Activated CD8-positive, alpha-beta T cell treated with anti-CD3 and anti-CD28 coated beads for 36 hours (primary cell): ENCODE data around the gene ZNF598. TPM values are rescaled to one million over a fixed set of nuclear protein-coding genes. Genes with fewer than 3 reads are reported as not detected.
"Not testable (repeated sequence)": the region's sequence is repeated elsewhere in the genome, so short reads cannot be mapped to it uniquely, and the experiment has no call there.

ENCODE experiments used
- ATAC-seq: fragments of 200-7000 bp; cut with Tn5 transposase; one replicate; pipeline ENCODE4 v1.10.0; 2021; ENCODE audit warnings: mild to moderate bottlenecking, moderate library complexity
- CTCF ChIA-PET: fragments of 350-600 bp; sonication (Branson Sonifier 250); formaldehyde crosslinking; loops from one replicate; lab custom pipeline; 2021; ENCODE audit warnings: antibody characterized with exemption; lab: Charles Lee
- POLR2A ChIA-PET: fragments of 350-600 bp; sonication (Branson Sonifier 250); formaldehyde crosslinking; loops from one replicate; lab custom pipeline; 2021; ENCODE audit warnings: antibody characterized with exemption; lab: Charles Lee
- DNase-seq: peaks from one replicate; pipeline ENCODE4 v3.0.0-alpha.2; 2020
- H3K27ac Mint-ChIP-seq: one replicate; pipeline ENCODE4 v1.8.0; 2021; ENCODE audit warnings: mild to moderate bottlenecking, mixed read lengths
- H3K27me3 Mint-ChIP-seq: one replicate; pipeline ENCODE4 v1.8.0; 2021; ENCODE audit warnings: mixed read lengths
- H3K36me3 Mint-ChIP-seq: one replicate; pipeline ENCODE4 v1.8.0; 2021; ENCODE audit warnings: low read depth, mixed read lengths
- H3K4me1 Mint-ChIP-seq: one replicate; pipeline ENCODE4 v1.8.0; 2021; ENCODE audit warnings: low read depth, mixed read lengths
- H3K4me3 Mint-ChIP-seq: one replicate; pipeline ENCODE4 v1.8.0; 2021; ENCODE audit warnings: mild to moderate bottlenecking, moderate library complexity, mixed read lengths
- H3K9me3 Mint-ChIP-seq: one replicate; pipeline ENCODE4 v1.8.0; 2021; ENCODE audit warnings: mixed read lengths
- CTCF ChIP-seq: fragments of 200-600 bp; IDR thresholded peaks from one replicate; pipeline ENCODE4 v1.8.0; 2022; ENCODE audit warnings: antibody characterized with exemption, mild to moderate bottlenecking
- intact Hi-C: fragments of 100-400 bp; cut with micrococcal nuclease; formaldehyde crosslinking; loops from one replicate; pipeline ENCODE4 v1.10.0; 2022
- total RNA-seq, 2 experiments: library from RNA; stranded (reverse); gene quantifications; one replicate each; pipeline ENCODE4 v1.2.3, GENCODE V29; 2021

Gene ZNF598
- total RNA-seq, 2 experiments from 2014 or later: 85.5 to 90.3 TPM

DNA sequence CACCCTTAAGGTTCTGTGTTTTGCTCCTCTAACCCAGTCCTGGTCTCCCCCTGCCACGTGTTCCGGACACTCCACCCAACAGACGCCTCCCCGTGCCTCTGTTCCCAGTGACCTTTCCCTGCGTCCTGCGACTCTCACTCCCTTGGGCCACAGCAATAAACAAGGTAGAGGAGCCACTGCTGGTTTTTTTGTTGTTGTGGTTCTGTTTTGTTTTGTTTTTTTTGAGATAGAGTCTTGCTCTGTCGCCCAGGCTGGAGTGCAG is 6.3 kb upstream of the ZNF598 start:
- Mint-ChIP-seq H3K36me3 (no peaks in the 10 kb centered on the region), H3K4me1 (peaks cover 4% of the 10 kb centered on the region), H3K4me3 (no peak overlapping the region), H3K9me3 (no peaks in the 10 kb centered on the region), H3K27ac (no peak overlapping the region), H3K27me3 (peaks cover 10% of the 10 kb centered on the region)
- intact Hi-C loops: no loop called here
- DNase-seq (no peak), ATAC-seq (no peak)
- POLR2A ChIA-PET: no interaction called here
- no peak for TF ChIP-seq CTCF
- CTCF ChIA-PET: interaction anchor here (1.1 to 1.7 kb wide), 6 partner anchors 10 to 125 kb away, joined by 3 to 8 read pairs (median 4); partner anchors contain the start of gene PKD1

GRCh38 chr16:2015117-2015946 is 5.7 kb upstream of the ZNF598 start:
- DNase-seq (no peak), ATAC-seq (no peak)
- ChIA-PET CTCF (interaction anchor here (0.9 kb wide), 1 partner anchor 125 kb away, joined by 4 read pairs; no protein-coding TSS in a partner anchor), POLR2A (no interaction called here)
- Mint-ChIP-seq H3K36me3 (peaks cover under 1% of the 10 kb centered on the region), H3K9me3 (no peaks in the 10 kb centered on the region), H3K27me3 (peaks cover 5% of the 10 kb centered on the region), H3K27ac (no peak overlapping the region), H3K4me1 (peaks cover 2% of the 10 kb centered on the region), H3K4me3 (no peak overlapping the region)
- no peak for TF ChIP-seq CTCF
- intact Hi-C loops: no loop called here

GRCh38 chr16:2013527-2013926 is 3.9 kb upstream of the ZNF598 start:
- intact Hi-C loops: no loop called here
- no peak for DNase-seq
- ChIA-PET CTCF (interaction anchor here (0.7 to 1.5 kb wide), 3 partner anchors 9 to 127 kb away, joined by 3 to 7 read pairs (median 6); no protein-coding TSS in a partner anchor), POLR2A (interaction anchor here (0.6 kb wide), 1 partner anchor 138 kb away, joined by 3 read pairs; no protein-coding TSS in a partner anchor)
- no peak for ATAC-seq
- Mint-ChIP-seq H3K27ac (no peak overlapping the region), H3K36me3 (peaks cover 8% of the 10 kb centered on the region), H3K9me3 (no peaks in the 10 kb centered on the region), H3K27me3 (no peaks in the 10 kb centered on the region), H3K4me3 (no peak overlapping the region), H3K4me1 (peaks cover 7% of the 10 kb centered on the region)
- no peak for TF ChIP-seq CTCF

- Mint-ChIP-seq H3K4me1 (peaks cover 25% of the 10 kb centered on the region), H3K4me3 (peak overlapping the region; percentile 21), H3K36me3 (peaks cover 25% of the 10 kb centered on the region)
- ATAC-seq, H3K9me3 Mint-ChIP-seq, H3K27me3 Mint-ChIP-seq, DNase-seq, H3K27ac Mint-ChIP-seq, intact Hi-C loops: not testable (repeated sequence)
- CTCF ChIA-PET: interaction anchor here (2.3 kb wide), 1 partner anchor 11 kb away, joined by 9 read pairs; no protein-coding TSS in a partner anchor
- POLR2A ChIA-PET: interaction anchor here (0.6 to 2.5 kb wide), 6 partner anchors 8 to 143 kb away, joined by 3 to 8 read pairs (median 4); partner anchors contain the start of genes NPW, RPS2 and TRAF7
Measured at GRCh38 chr16:2011726-2012125, 2.1 kb upstream of the ZNF598 start.

- DNase-seq: peak; percentile 28
- Mint-ChIP-seq H3K4me3 (peak overlapping the region; percentile 97), H3K9me3 (no peaks in the 10 kb centered on the region), H3K4me1 (peaks cover 41% of the 10 kb centered on the region), H3K36me3 (peaks cover 35% of the 10 kb centered on the region), H3K27me3 (no peaks in the 10 kb centered on the region), H3K27ac (peak overlapping the region; percentile 91)
- intact Hi-C loops: no loop called here
- TF ChIP-seq CTCF: no peak
- ATAC-seq: peak; percentile 32
- ChIA-PET POLR2A (interaction anchor here (0.6 to 2.8 kb wide), 13 partner anchors 11 to 146 kb away, joined by 3 to 16 read pairs (median 6); partner anchors contain the start of genes GFER, NOXO1, NPW and RPS2), CTCF (interaction anchor here (1.0 to 2.2 kb wide), 4 partner anchors 13 to 138 kb away, joined by 3 to 8 read pairs (median 4); partner anchors contain the start of genes NTHL1 and TSC2)
Measured at GRCh38 chr16:2009164-2009711, 383 bp downstream of the ZNF598 start.
